K562 (cell line): ENCODE results near the gene POLD4. TPM values are rescaled to one million over a fixed set of nuclear protein-coding genes. Genes with fewer than 3 reads are reported as not detected.
A peak's percentile ranks its signal among the peaks of the same experiment; 100 is the strongest.

Source experiments
- E2F3 ChIP-seq: fragments of 250-450 bp; sonication (Bioruptor Pico); IDR thresholded peaks from 2 replicates; pipeline ENCODE4 v1.4.0; 2020; ENCODE audit warnings: mild to moderate bottlenecking
- ESRRA ChIP-seq: fragments of 450-650 bp; IDR thresholded peaks from 2 replicates; pipeline ENCODE4 v1.6.1; 2014; ENCODE audit warnings: low read depth, mild to moderate bottlenecking, moderate library complexity, borderline replicate concordance
- HDAC1 ChIP-seq, 2 experiments: fragments of 450-650 bp; IDR thresholded peaks; 2 replicates each; pipeline ENCODE4 v1.6.1; 2016 to 2017; ENCODE audit warnings: inconsistent platforms in 1 of 2, mild to moderate bottlenecking in 1 of 2, moderate library complexity in 1 of 2
- HMBOX1 ChIP-seq: sonication (generic); IDR thresholded peaks from 2 replicates; pipeline ENCODE4 v1.6.1; 2016
- IRF2 ChIP-seq: sonication (generic); formaldehyde crosslinking; IDR thresholded peaks from 2 replicates; pipeline ENCODE4 v1.8.1; 2022; ENCODE audit warnings: mild to moderate bottlenecking, missing genetic modification reagents
- MAFF ChIP-seq: IDR thresholded peaks from 2 replicates; pipeline ENCODE4 v1.6.1; 2012; ENCODE audit warnings: low read length, improper control_type of control experiment
- PHB2 ChIP-seq: fragments of 450-650 bp; IDR thresholded peaks from 2 replicates; pipeline ENCODE4 v1.6.1; 2017; ENCODE audit warnings: low read depth
- RHOXF2B ChIP-seq: fragments of 250-450 bp; sonication (Bioruptor Pico); conservative IDR thresholded peaks from 2 replicates; pipeline ENCODE4 v1.5.1; 2021
- SIX5 ChIP-seq, 2 experiments: IDR thresholded peaks; 2 replicates each; pipeline ENCODE4 v1.6.1; 2011; ENCODE audit warnings: low read length in 2 of 2, borderline replicate concordance in 1 of 2, low read depth in 1 of 2, mild to moderate bottlenecking in 1 of 2, moderate library complexity in 1 of 2; ENCODE audit not compliant: insufficient read depth in 1 of 2
- SNIP1 ChIP-seq: fragments of 450-650 bp; IDR thresholded peaks from 2 replicates; pipeline ENCODE4 v1.7.1; 2017; ENCODE audit warnings: low read depth, mild to moderate bottlenecking
- STAT5B ChIP-seq: fragments of 250-450 bp; sonication (Bioruptor Pico); IDR thresholded peaks from 2 replicates; pipeline ENCODE4 v1.8.0; 2021; ENCODE audit warnings: mild to moderate bottlenecking, inconsistent platforms
- ZNF609 ChIP-seq: sonication (generic); formaldehyde crosslinking; IDR thresholded peaks from 2 replicates; pipeline ENCODE4 v1.8.1; 2023; ENCODE audit warnings: missing genetic modification reagents, mild to moderate bottlenecking, borderline replicate concordance
- ZNF780A ChIP-seq: fragments of 250-450 bp; sonication (Bioruptor Pico); IDR thresholded peaks from 2 replicates; pipeline ENCODE4 v1.5.0; 2021; ENCODE audit warnings: mild to moderate bottlenecking
- ZNF785 ChIP-seq: fragments of 250-450 bp; sonication (Bioruptor Pico); IDR thresholded peaks from 2 replicates; pipeline ENCODE4 v1.4.0; 2020; ENCODE audit warnings: mild to moderate bottlenecking
- polyA plus RNA-seq, 8 experiments: library from polyadenylated mRNA; depleted of rRNA in 4 of 8; stranded (reverse) in 5 of 8; unstranded in 3 of 8; fragments of >200 nt; fragmentation: Nextera tagmentation in 2 of 8; fragmentation: Illumina TruSeq in 1 of 8; extraction: Ambion mirVana in 2 of 8; extraction: Trizol in 1 of 8; gene quantifications; 2 replicates each; pipeline versions ENCODE4 v1.2.1 to v1.2.3, GENCODE V29; 2011 to 2014; ENCODE audit warnings: inconsistent platforms in 1 of 8, missing spikeins in 1 of 8
- total RNA-seq, 7 experiments: library from RNA; depleted of rRNA in 6 of 7; stranded (reverse); fragments of >200 nt in 6 of 7; fragmentation: Illumina TruSeq in 2 of 7; extraction: Trizol in 2 of 7; gene quantifications; 2 replicates each; pipeline versions ENCODE4 v1.2.1 to v1.2.3, GENCODE V29; 2011 to 2021; ENCODE audit warnings: low replicate concordance in 1 of 7
- TF ChIP-seq, protein P1 (sequence below): fragments of 250-450 bp; sonication (Bioruptor Pico); IDR thresholded peaks from 2 replicates; pipeline ENCODE4 v1.4.0; 2020; ENCODE audit warnings: mild to moderate bottlenecking
- TF ChIP-seq, protein P2 (sequence below): fragments of 450-650 bp; IDR thresholded peaks from one replicate; pipeline ENCODE4 v1.6.1; 2018; ENCODE audit warnings: mild to moderate bottlenecking, moderate library complexity; ENCODE audit not compliant: partially characterized antibody
- TF ChIP-seq, protein P3 (sequence below): fragments of 450-650 bp; IDR thresholded peaks from 2 replicates; pipeline ENCODE4 v1.6.1; 2016; ENCODE audit warnings: mild to moderate bottlenecking

POLD4 gene
- total and polyA plus RNA-seq, 9 of the 15 experiments (the other 6 are each of a cell fraction or from before 2014, with no cell fraction given), result 5.8 to 64.5 (median 18.3) TPM

GRCh38 chr11:67317205-67317887 lies 36.0 kb downstream of the POLD4 start (continued):
- no peak for TF ChIP-seq HMBOX1
- no peak for TF ChIP-seq ZNF780A (CRISPR knock-in tag)
- no peak for TF ChIP-seq IRF2 (CRISPR knock-in tag)
- no peak for TF ChIP-seq ZNF785
- TF ChIP-seq MAFF, result no peak
- peak; percentile 77 to 83 for TF ChIP-seq SIX5 (IDR thresholded peaks at IDR 0.05; ENCODE audit: borderline replicate concordance in 1 of 2, insufficient read depth in 1 of 2, low read depth in 1 of 2, low read length in 2 of 2)
- TF ChIP-seq, protein P1, sequence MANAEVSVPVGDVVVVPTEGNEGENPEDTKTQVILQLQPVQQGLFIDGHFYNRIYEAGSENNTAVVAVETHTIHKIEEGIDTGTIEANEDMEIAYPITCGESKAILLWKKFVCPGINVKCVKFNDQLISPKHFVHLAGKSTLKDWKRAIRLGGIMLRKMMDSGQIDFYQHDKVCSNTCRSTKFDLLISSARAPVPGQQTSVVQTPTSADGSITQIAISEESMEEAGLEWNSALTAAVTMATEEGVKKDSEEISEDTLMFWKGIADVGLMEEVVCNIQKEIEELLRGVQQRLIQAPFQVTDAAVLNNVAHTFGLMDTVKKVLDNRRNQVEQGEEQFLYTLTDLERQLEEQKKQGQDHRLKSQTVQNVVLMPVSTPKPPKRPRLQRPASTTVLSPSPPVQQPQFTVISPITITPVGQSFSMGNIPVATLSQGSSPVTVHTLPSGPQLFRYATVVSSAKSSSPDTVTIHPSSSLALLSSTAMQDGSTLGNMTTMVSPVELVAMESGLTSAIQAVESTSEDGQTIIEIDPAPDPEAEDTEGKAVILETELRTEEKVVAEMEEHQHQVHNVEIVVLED (CRISPR knock-in tag), result 0 out of 2 replicates have a peak, but pooled peaks have one; percentile 19
- no peak for TF ChIP-seq SNIP1
- TF ChIP-seq E2F3, result no peak
- TF ChIP-seq STAT5B (CRISPR knock-in tag), result no peak
- TF ChIP-seq PHB2, result no peak
- TF ChIP-seq, protein P2, sequence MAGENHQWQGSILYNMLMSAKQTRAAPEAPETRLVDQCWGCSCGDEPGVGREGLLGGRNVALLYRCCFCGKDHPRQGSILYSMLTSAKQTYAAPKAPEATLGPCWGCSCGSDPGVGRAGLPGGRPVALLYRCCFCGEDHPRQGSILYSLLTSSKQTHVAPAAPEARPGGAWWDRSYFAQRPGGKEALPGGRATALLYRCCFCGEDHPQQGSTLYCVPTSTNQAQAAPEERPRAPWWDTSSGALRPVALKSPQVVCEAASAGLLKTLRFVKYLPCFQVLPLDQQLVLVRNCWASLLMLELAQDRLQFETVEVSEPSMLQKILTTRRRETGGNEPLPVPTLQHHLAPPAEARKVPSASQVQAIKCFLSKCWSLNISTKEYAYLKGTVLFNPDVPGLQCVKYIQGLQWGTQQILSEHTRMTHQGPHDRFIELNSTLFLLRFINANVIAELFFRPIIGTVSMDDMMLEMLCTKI, result no peak
- TF ChIP-seq ZNF609 (CRISPR knock-in tag), result no peak
- TF ChIP-seq HDAC1 (IDR thresholded peaks at IDR 0.05), result no peak; a peak in 1 of 4 replicates
- TF ChIP-seq, protein P3, sequence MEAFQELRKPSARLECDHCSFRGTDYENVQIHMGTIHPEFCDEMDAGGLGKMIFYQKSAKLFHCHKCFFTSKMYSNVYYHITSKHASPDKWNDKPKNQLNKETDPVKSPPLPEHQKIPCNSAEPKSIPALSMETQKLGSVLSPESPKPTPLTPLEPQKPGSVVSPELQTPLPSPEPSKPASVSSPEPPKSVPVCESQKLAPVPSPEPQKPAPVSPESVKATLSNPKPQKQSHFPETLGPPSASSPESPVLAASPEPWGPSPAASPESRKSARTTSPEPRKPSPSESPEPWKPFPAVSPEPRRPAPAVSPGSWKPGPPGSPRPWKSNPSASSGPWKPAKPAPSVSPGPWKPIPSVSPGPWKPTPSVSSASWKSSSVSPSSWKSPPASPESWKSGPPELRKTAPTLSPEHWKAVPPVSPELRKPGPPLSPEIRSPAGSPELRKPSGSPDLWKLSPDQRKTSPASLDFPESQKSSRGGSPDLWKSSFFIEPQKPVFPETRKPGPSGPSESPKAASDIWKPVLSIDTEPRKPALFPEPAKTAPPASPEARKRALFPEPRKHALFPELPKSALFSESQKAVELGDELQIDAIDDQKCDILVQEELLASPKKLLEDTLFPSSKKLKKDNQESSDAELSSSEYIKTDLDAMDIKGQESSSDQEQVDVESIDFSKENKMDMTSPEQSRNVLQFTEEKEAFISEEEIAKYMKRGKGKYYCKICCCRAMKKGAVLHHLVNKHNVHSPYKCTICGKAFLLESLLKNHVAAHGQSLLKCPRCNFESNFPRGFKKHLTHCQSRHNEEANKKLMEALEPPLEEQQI, result no peak
- no peak for TF ChIP-seq RHOXF2B (CRISPR knock-in tag)
- peak; percentile 88 for TF ChIP-seq ESRRA
